B cell (primary cell): ENCODE results near the gene DOCK4. TPM values are rescaled to one million over a fixed set of nuclear protein-coding genes. Genes with fewer than 3 reads are reported as not detected.

Experiments used
- ATAC-seq: fragments of 200-7000 bp; cut with Tn5 transposase; one replicate; pipeline ENCODE4 v1.10.0; 2021; ENCODE audit warnings: low read depth, mild to moderate bottlenecking, moderate number of reproducible peaks, moderate library complexity
- CTCF ChIA-PET: fragments of 350-600 bp; sonication (Branson Sonifier 250); formaldehyde crosslinking; loops from one replicate; lab custom pipeline; 2021; ENCODE audit warnings: antibody characterized with exemption, inconsistent platforms; lab: Charles Lee
- POLR2A ChIA-PET: fragments of 350-600 bp; sonication (Branson Sonifier 250); formaldehyde crosslinking; loops from one replicate; lab custom pipeline; 2021; ENCODE audit warnings: antibody characterized with exemption; lab: Charles Lee
- DNase-seq: peaks from one replicate; pipeline ENCODE4 v3.0.0; 2013
- H2AFZ ChIP-seq: 2 replicates; pipeline ENCODE4 v1.6.1; 2012; ENCODE audit warnings: mild to moderate bottlenecking, low read depth, low read length; ENCODE audit not compliant: insufficient read depth, poor library complexity, severe bottlenecking
- H3K27ac ChIP-seq, 2 donors: 1 replicate in 1 of 2; 2 replicates in 1 of 2; pipeline ENCODE4 v1.5.1; 2012 to 2013; ENCODE audit warnings: low read length in 2 of 2, mild to moderate bottlenecking in 2 of 2, moderate library complexity in 1 of 2
- H3K27me3 ChIP-seq, 4 experiments: fragments of 200-600 bp in 1 of 4; sonication (generic) in 1 of 4; replicated peaks in 1 of 4; 1 replicate in 2 of 4; 2 replicates in 2 of 4; pipeline versions ENCODE4 v1.6.1 to v1.7.0; 2013 to 2016; ENCODE audit warnings: low read length in 3 of 4, mild to moderate bottlenecking in 2 of 4, mixed read lengths in 1 of 4, moderate library complexity in 1 of 4; ENCODE audit not compliant: insufficient read depth in 4 of 4, control insufficient read depth in 3 of 4; ENCODE audit errors: control extremely low read depth in 1 of 4
- H3K36me3 ChIP-seq, 2 experiments: replicated peaks in 1 of 2; 1 replicate in 1 of 2; 2 replicates in 1 of 2; pipeline versions ENCODE4 v1.6.1 to v1.7.1; 2013; ENCODE audit warnings: low read length in 1 of 2; ENCODE audit not compliant: insufficient read depth in 2 of 2, control insufficient read depth in 1 of 2; ENCODE audit errors: control extremely low read depth in 1 of 2, extremely low read depth in 1 of 2
- H3K4me1 ChIP-seq, 2 donors: fragments of 200-600 bp in 1 of 2; sonication (generic) in 1 of 2; 1 replicate in 1 of 2; 2 replicates in 1 of 2; pipeline versions ENCODE4 v1.5.1 to v1.6.1; 2013 to 2017; ENCODE audit warnings: low read length in 2 of 2; ENCODE audit not compliant: control insufficient read depth in 2 of 2, insufficient read depth in 2 of 2
- H3K4me2 ChIP-seq: replicated peaks from 2 replicates; pipeline ENCODE3; 2012; ENCODE audit warnings: mild to moderate bottlenecking, low read depth, low read length; ENCODE audit not compliant: poor library complexity, severe bottlenecking
- H3K4me3 ChIP-seq, 5 experiments: fragments of 200-600 bp in 1 of 5; sonication (generic) in 1 of 5; 1 replicate in 3 of 5; 2 replicates in 2 of 5; pipeline versions ENCODE4 v1.5.1 to v1.7.0; 2011 to 2016; ENCODE audit warnings: low read length in 4 of 5, mild to moderate bottlenecking in 4 of 5, low read depth in 2 of 5, control low read depth in 1 of 5, moderate library complexity in 1 of 5; ENCODE audit not compliant: insufficient read depth in 1 of 5; ENCODE audit errors: control extremely low read depth in 1 of 5, extremely low read depth in 1 of 5
- H3K79me2 ChIP-seq: fragments of 200-600 bp; sonication (generic); one replicate; pipeline ENCODE4 v1.6.0; 2016; ENCODE audit warnings: low read length; ENCODE audit not compliant: control insufficient read depth, insufficient read depth
- H3K9ac ChIP-seq: fragments of 200-600 bp; sonication (generic); 2 replicates; pipeline ENCODE4 v1.6.1; 2017; ENCODE audit warnings: mild to moderate bottlenecking, low read length, moderate library complexity
- H3K9me3 ChIP-seq, 3 donors: one replicate each; pipeline versions ENCODE4 v1.6.1 to v1.7.1; 2013; ENCODE audit warnings: low read length in 2 of 3; ENCODE audit not compliant: control insufficient read depth in 2 of 3, insufficient read depth in 1 of 3; ENCODE audit errors: control extremely low read depth in 1 of 3
- H4K20me1 ChIP-seq: 2 replicates; pipeline ENCODE4 v1.6.0; 2012; ENCODE audit warnings: mild to moderate bottlenecking, low read length; ENCODE audit not compliant: insufficient read depth, control insufficient read depth, poor library complexity, severe bottlenecking
- H3K27ac Mint-ChIP-seq: one replicate; pipeline ENCODE4 v1.8.0; 2021; ENCODE audit warnings: mixed read lengths
- H3K27me3 Mint-ChIP-seq: one replicate; pipeline ENCODE4 v1.8.0; 2021; ENCODE audit warnings: mixed read lengths
- H3K4me1 Mint-ChIP-seq: one replicate; pipeline ENCODE4 v1.8.0; 2021; ENCODE audit warnings: mixed read lengths
- H3K4me3 Mint-ChIP-seq: one replicate; pipeline ENCODE4 v1.8.0; 2021; ENCODE audit warnings: mixed read lengths
- H3K9me3 Mint-ChIP-seq: one replicate; pipeline ENCODE4 v1.8.0; 2022; ENCODE audit warnings: mixed read lengths; ENCODE audit not compliant: insufficient read depth
- CTCF ChIP-seq: fragments of 200-600 bp; IDR thresholded peaks from one replicate; pipeline ENCODE4 v1.8.0; 2022; ENCODE audit warnings: antibody characterized with exemption, mild to moderate bottlenecking
- EZH2 ChIP-seq: IDR thresholded peaks from 2 replicates; pipeline ENCODE4 v1.6.1; 2012; ENCODE audit warnings: borderline replicate concordance, low read depth, mild to moderate bottlenecking, moderate library complexity, low read length; ENCODE audit not compliant: insufficient read depth, poor library complexity, severe bottlenecking
- WGBS: methylation state at CpG from one replicate; pipeline ENCODE4 v1.1.5; 2013; ENCODE audit warnings: missing lambda C conversion rate; ENCODE audit not compliant: insufficient coverage; 5-methylcytosine and 5-hydroxymethylcytosine counted together
- intact Hi-C: fragments of 100-400 bp; cut with micrococcal nuclease; formaldehyde crosslinking; loops from one replicate; pipeline ENCODE4 v1.10.0; 2022
- polyA plus RNA-seq: library from polyadenylated mRNA; depleted of rRNA; stranded (reverse); fragments of >200 nt; gene quantifications from 2 replicates; pipeline ENCODE4 v1.2.3, GENCODE V29; 2012
- total RNA-seq, 2 donors: library from RNA; stranded (reverse); fragments of 120-200 nt in 1 of 2; gene quantifications; 1 replicate in 1 of 2; 2 replicates in 1 of 2; pipeline versions ENCODE4 v1.2.3 to v1.2.4, GENCODE V29; 2013 to 2022

DOCK4 gene
- total and polyA plus RNA-seq, 2 donors (not counting 1 experiment from before 2014, with no cell fraction given): 0.03 to 4.1 TPM

- no peaks in the 10 kb centered on the region for H3K9me3 ChIP-seq
- no CpG with 5 or more reads among the region's 2 CpGs for WGBS
- TF ChIP-seq EZH2 (no peak), CTCF (no peak)
- no peaks in the 10 kb centered on the region for H4K20me1 ChIP-seq
- ChIA-PET CTCF (no interaction called here), POLR2A (no interaction called here)
- peaks cover 0 to 5% of the 10 kb centered on the region in 2 donors for H3K4me1 ChIP-seq
- ATAC-seq: no peak
- no peaks in the 10 kb centered on the region for H3K27me3 Mint-ChIP-seq
- peaks cover 6% of the 10 kb centered on the region for H3K4me1 Mint-ChIP-seq
- no peaks in the 10 kb centered on the region for H3K9me3 Mint-ChIP-seq
- H3K27me3 ChIP-seq: no peaks in the 10 kb centered on the region
- H3K36me3 ChIP-seq: no peaks in the 10 kb centered on the region
- no peak overlapping the region for H3K4me3 ChIP-seq
- intact Hi-C loops: no loop called here
- H3K27ac ChIP-seq: no peak overlapping the region
- H3K4me3 Mint-ChIP-seq: no peak overlapping the region
- no peak overlapping the region for H3K27ac Mint-ChIP-seq
- H3K79me2 ChIP-seq: no peaks in the 10 kb centered on the region
- no peak for DNase-seq
- no peak overlapping the region for H3K9ac ChIP-seq
- no peak overlapping the region for H2AFZ ChIP-seq
- H3K4me2 ChIP-seq: no peak overlapping the region
These were observed 43.9 kb downstream of the DOCK4 start for GRCh38 chr7:112162142-112162766.

- ATAC-seq (no peak), DNase-seq (no peak)
- ChIA-PET POLR2A (no interaction called here), CTCF (interaction anchor here (0.6 kb wide), 1 partner anchor 101 kb away, joined by 5 read pairs; no protein-coding TSS in a partner anchor)
- peaks cover 6% of the 10 kb centered on the region for H3K4me1 Mint-ChIP-seq
- no peak overlapping the region for H3K4me2 ChIP-seq
- H3K4me1 ChIP-seq: peaks cover 0 to 5% of the 10 kb centered on the region in 2 donors
- no peaks in the 10 kb centered on the region for H3K36me3 ChIP-seq
- no peak overlapping the region for H3K4me3 ChIP-seq
- H3K9ac ChIP-seq: no peak overlapping the region
- no peaks in the 10 kb centered on the region for H3K27me3 Mint-ChIP-seq
- H3K27ac Mint-ChIP-seq: no peak overlapping the region
- no peaks in the 10 kb centered on the region for H4K20me1 ChIP-seq
- H2AFZ ChIP-seq: no peak overlapping the region
- intact Hi-C loops: no loop called here
- no CpG with 5 or more reads among the region's 3 CpGs for WGBS
- no peaks in the 10 kb centered on the region for H3K9me3 Mint-ChIP-seq
- H3K4me3 Mint-ChIP-seq: no peak overlapping the region
- H3K79me2 ChIP-seq: no peaks in the 10 kb centered on the region
- no peaks in the 10 kb centered on the region for H3K27me3 ChIP-seq
- no peak overlapping the region for H3K27ac ChIP-seq
- no peaks in the 10 kb centered on the region for H3K9me3 ChIP-seq
- no peak for TF ChIP-seq CTCF
- no peak for TF ChIP-seq EZH2
These were observed 44.7 kb downstream of the DOCK4 start for GRCh38 chr7:112161253-112162141.
